Measurements from ENCODE around the gene ADNP.

The ADNP gene

DNA sequence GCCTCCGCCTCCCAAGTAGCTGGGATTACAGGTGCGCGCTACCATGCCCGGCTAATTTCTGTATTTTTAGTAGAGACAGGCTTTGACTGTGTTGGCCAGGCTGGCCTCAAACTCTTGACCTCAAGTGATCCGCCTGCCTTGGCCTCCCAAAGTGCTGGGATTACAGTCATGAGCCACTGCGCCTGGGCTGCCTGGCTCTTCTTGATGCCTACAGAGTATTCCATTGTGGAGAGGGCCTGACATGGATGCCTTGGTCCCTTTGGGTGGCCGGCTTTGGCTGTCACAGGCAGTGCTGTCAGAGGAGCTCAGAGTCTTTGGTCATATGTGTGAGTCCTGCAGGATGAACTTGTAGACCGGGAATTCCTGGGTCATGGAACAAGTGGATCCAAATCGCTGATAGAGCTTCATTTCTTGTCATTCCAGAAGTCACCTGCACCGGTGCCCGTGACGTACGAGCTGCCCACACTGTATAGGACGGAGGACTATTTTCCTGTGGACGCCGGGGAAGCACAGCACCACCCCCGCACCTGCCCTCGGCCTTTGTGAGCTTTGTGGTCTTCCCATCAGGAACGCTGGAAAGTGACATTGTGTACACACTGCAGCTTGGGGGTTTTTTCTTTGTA, 55.1 kb downstream of the ADNP start:
- no peak overlapping the region for H3K4me3 ChIP-seq (ENCODE audit: low read depth, low read length)
- DNase-seq (ENCODE audit: low read depth): no peak

DNA sequence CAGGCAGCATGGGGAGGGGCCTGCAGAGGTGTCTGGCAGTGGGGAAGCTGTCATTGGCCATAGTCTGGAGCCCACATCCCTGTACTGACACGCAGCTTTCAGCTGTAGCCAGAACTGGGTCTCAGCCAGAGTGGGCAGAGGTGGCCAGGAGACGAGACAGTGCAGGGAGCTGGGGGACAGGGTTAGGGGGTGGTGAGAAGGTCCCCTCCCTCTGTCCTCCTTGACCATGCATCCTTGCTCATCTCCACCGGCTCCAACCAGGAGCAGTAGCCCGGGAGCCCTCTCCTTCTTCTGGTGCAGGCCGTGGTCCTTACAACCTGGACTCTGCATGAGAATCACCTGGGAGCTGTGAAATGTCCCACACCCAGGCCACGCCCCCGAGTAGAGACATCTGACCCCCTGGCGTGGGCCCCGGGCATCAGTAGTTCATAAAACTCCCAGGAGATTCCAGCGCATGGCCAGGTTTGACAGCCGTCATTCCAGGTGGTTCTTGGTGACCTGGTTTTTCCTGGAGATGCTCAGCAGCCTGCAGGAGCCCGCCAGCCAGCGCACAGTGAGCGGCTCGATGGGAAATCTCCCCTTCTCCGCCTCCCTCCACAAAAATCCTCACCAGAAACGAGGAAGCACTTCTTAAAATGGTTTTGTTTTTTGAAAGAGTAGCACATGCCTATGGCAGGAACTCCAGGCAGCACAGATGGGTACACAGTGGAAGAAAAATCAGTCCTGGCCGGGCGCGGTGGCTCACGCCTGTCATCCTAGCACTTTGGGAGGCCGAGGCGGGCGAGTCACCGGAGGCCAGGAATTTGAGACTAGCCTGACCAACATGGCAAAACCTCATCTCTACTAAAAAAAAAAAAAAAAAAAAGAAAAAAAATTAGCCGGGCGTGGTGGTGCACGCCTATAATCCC, 56.2 kb downstream of the ADNP start:
- H3K4me3 ChIP-seq (ENCODE audit: low read depth, low read length): no peak overlapping the region
- DNase-seq (ENCODE audit: low read depth): no peak

DNA sequence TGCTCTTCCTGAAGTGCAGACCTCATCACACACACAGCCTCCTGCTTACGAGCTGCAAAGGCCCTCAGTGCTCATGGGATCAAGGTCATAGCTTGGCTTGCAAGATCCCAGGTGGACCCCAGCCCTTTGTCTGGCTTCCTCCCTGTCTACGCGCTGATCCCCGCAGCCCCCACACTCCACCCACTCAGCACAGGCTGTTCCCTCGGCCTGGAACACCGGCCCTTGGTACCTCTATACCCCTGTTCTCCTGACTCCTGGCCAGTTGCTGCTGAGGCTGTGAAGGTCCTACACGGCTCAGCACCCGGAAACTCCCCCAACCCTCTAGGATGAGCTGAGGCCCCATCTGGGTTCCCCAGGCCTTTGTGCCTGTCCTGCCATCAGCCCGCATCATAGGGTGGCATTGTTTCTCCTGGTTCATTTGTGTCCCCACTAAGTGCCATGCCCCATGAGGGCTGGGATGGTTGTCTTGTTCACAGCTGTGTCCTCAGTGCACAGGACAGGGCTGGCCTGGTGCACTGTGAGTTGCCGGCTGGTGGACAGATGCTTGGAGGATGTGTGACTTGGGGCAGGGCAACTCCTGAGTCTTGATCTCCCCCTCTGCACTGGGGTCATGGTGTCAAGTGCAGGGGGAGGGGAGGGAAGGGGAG, 57.0 kb downstream of the ADNP start:
- DNase-seq (ENCODE audit: low read depth): no peak
- H3K4me3 ChIP-seq (ENCODE audit: low read depth, low read length): no peak overlapping the region

DNA sequence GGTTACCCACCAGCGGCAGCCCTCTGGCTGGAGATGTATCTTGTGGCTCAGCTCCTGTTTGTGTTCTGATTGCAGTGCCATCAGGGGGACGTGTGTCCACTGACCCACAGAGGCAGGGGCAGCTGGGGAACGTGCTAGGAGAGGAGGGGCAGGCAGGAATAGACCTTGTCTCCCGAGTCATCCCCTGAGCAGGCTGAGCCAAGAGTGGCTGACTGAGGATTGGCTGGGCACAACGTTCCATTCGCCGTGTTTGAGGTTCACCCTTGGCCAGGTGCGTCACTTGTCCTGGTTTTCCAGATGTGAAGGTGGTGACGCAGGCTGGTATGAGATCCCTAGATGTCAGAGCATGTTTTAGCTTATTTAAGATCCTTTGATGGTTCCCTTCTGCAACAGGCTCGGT, 57.7 kb downstream of the ADNP start:
- DNase-seq (ENCODE audit: low read depth): no peak
- H3K4me3 ChIP-seq (ENCODE audit: low read depth, low read length): no peak overlapping the region

DNA sequence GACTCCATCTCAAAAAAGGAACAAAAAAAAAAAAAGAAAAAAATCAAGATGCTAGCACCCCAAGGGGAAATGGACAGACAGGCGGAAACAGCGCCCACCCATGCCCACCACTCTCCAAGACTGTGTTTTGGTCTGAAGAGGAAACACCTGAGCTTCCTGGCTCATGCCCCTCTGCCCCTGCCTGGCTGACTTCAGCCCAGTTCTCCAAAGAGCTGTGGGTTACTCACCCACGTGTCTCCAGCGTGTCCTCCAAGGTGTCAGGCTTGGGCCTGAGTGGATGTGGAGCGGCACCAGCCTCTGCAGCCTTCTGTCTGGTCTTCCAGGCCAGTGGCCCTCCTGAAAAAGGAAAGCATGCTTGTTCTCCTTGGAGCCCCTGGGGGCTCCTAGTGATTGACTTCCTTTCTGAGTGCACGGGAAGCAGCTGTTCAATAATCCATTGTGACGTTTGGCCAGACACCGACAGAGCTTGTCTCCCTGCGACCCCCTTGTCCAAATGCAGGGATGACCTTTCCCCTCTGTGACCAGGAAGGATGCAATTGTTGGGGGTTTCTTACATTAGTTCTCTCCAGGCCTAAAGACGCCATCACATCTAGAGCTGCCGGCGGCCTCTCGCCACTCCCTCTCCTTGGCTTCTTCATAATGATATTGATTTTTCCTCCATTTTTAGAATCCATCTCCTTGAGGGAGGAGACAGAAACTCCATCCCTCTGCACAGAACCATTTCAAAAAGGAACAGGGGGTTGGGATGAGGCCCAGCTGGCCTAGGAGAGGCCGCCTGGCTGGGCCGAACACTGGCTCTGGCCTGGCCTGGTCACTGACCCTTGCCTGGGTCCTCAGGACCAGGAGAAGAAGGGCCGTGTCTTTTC, 58.4 kb downstream of the ADNP start:
- DNase-seq (ENCODE audit: low read depth): no peak

DNA sequence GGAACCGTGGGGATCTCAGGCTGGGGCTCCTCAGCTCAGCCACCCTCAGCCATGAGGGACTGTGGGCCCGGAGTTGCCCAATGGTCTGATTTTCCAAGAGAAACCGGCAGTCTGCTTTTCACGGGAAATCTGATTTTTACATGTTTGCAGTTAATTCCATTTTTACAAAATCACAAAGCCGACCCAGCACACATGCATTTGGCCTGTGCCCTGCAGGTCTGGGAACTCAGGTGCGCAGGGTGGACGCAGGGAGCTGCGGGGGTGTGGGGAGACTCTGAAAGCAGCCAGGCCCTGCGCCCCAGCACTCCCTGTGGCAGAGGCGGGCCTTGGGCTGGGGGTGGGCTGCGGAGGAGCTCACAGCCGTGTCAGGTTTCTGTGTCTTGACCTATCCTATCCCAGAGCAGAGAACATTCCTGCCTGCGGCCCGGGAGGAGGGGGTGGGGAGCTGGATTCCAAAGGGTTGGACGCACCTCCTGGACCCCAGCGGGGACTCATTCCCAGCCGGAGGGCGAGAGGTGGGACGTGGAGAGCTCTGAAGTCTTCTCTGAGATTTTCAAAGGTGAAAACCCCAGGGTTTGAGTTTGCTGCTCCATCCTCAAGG, 60.6 kb downstream of the ADNP start:
- peak overlapping the region; percentile 15 for H3K4me3 ChIP-seq (ENCODE audit: low read depth, low read length)
- DNase-seq (ENCODE audit: low read depth): peak; percentile 18

More for the DNA sequence above, 58.4 kb downstream of the ADNP start:
- no peak overlapping the region for H3K4me3 ChIP-seq (ENCODE audit: low read depth, low read length)

DNA sequence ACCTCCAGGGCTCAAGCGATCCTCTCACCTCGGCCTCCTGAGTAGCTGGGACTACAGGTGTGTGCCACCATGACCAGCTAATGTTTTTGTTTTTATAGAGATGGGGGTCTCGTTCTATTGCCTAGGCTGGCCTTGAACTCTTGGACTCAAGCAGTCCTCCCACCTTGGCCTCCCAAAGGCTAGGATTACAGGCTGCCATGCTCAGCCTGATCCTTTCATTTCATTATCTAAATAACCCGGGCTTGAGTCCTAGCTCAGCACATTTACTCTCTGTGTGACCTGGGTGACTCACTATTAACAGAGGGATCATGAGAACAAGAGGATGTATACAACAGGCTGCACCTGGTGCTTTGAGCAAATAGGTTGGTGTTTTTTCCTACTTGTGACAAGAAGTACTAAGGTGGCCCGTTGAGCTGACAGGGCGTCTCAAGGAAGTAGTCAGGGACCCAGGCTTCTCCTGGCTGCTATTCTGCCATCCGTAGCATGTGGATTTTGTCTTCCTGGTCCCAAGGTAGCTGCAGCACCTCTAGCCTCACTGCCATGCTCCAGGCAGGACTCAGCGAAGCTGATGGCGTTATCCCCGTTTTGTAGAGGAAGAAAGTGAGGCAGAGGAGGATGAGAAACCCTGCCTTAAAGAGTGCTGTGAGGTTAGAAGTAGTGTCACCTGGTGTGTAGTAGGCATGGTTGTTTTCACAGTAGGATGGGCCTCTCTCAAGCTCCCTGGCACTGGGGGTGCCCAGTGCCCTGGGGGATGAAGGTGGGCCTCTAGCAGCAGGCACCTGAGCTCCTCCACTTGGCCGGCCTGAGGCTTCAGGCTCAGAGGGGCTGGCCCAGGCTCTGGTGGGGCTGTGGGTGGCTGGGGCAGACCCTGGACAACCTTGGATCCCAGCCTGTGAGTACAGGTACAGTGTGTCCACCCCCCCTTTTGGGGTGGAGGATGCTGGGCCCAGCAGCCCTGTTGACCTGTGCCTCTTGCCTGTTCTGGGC, 62.4 kb downstream of the ADNP start:
- no peak overlapping the region for H3K4me3 ChIP-seq (ENCODE audit: low read depth, low read length)

DNA sequence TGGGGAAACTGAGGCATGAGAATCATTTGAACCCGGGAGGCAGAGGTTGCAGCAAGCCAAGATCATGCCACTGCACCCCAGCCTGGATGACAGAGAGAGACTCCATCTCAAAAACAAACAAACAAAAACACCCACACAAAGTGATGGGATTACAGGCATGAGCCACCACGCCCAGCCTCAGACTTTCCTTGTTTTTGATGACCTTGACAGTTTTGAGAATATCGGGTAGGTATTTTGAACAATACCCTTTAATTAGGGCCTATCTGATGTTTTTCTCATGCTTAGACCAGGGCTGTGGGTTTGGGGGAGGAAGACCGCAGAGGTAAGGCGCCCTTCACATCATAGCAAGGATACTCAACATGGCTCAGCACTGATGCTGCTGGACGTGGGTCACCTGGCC, 63.4 kb downstream of the ADNP start:
- DNase-seq (ENCODE audit: low read depth): no peak
- no peak overlapping the region for H3K4me3 ChIP-seq (ENCODE audit: low read depth, low read length)

More for the DNA sequence above, 62.4 kb downstream of the ADNP start:
- no peak for DNase-seq (ENCODE audit: low read depth)

DNA sequence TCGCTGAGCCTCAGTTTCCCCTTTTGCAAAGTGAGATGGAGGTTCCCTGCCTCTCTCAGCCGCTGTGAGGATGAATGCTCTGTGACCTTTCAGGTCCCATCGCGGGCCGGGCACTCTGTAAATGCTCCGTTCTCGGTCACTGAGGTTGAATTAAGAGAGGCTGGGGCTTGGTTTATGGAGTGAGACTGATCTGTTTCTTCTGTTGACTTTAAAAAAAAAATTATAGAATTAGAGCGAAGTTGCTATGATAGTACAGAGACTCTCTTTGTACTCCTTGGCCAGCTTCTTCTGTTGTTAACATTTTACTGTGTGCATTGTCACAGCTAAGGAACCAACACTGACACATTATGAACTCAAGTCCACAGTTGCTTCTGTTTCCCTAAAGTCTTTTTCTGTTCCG, 64.4 kb downstream of the ADNP start:
- H3K4me3 ChIP-seq (ENCODE audit: low read depth, low read length): no peak overlapping the region
- no peak for DNase-seq (ENCODE audit: low read depth)

DNA sequence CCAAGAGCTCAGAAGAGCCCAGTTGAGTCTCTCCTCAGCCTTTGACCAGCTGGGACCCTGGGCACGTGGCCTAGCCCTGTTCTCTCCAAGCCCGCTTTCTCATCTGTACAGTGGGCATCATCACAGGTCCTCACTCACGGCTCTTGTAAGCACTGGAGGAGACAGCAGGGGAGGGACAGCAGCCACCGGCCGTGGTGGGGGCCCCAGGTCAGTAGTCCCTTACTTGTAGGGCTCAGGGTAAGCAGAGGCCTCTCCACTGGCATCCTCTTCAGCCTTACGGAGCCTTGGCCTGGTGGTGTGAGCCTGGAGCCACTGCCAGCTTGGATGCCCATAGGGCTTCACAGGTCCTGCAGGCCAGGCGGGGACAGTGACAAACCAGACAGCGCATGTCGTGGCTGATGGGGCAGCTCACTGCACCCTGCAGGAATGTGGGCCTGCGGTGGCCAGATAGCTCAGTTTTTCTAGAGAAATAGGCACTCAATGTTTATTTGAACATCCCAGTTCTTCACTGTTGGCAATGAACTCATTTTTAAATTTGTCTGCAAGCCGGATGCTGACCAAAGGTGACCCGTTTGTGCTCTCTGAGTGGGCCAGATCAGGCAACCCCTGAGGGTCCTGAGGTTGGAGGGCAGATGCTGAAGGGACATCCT, 65.1 kb downstream of the ADNP start:
- H3K4me3 ChIP-seq (ENCODE audit: low read depth, low read length): no peak overlapping the region
- DNase-seq (ENCODE audit: low read depth): no peak

DNA sequence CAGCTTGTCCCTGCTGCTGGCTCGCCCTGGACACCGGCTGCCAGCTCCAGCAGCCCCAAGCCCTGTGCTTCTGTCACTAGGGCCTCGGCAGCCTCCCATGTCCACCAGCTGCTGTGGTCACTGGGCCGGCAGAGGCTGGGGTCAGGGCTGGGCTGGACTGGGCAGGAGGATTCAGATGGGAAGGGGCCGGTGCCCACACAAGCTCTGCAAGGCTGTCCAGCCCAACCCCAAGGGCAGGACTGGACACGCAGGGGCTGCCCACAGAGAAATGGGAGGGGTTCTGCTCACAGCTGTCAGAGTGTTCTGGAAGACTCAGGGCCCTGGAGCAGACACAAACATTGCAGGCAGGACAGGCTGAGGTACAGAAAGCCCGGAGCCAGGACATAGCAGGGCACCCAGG, 65.6 kb downstream of the ADNP start:
- no peak overlapping the region for H3K4me3 ChIP-seq (ENCODE audit: low read depth, low read length)
- no peak for DNase-seq (ENCODE audit: low read depth)

DNA sequence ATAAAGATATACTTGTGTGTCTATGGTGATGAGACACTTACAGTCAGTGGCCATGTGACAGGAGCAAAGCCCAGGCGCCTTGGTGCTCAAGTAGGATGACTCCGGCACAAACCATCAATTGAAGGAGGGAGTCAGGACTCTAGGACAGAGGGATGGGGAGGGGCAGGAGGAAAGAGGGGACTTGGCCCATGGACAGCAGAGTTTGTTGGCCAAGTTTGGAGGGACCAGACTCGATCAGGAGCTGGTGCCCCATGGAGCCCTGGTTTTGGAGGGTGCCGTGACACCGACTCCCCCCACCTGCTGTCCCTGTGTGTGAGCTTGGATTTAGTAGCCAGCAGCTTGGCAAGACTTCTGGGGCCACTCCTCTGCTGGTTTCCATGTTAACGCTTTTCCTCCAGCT, 66.1 kb downstream of the ADNP start:
- no peak for DNase-seq (ENCODE audit: low read depth)
- H3K4me3 ChIP-seq (ENCODE audit: low read depth, low read length): no peak overlapping the region

DNA sequence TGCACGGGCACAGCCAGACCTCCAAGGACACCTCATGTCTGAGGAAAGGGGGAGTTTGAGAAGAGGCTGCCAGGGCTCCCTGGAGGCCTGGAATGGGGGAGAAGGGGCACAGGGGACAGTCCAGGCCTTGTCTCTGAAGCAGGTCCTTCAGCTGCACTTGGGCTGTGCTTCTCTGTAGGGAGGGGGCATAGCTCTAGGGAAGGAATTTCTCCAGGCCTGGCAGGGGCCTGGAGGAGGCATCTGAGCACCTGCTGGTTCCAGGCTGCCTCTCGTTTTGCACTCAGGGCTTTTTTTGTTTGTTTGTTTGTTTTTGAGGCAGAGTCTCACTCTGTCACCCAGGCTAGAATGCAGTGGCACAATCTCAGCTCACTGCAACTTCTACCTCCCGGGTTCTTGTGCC, 68.7 kb downstream of the ADNP start:
- DNase-seq (ENCODE audit: low read depth): no peak
- H3K4me3 ChIP-seq (ENCODE audit: low read depth, low read length): no peak overlapping the region

DNA sequence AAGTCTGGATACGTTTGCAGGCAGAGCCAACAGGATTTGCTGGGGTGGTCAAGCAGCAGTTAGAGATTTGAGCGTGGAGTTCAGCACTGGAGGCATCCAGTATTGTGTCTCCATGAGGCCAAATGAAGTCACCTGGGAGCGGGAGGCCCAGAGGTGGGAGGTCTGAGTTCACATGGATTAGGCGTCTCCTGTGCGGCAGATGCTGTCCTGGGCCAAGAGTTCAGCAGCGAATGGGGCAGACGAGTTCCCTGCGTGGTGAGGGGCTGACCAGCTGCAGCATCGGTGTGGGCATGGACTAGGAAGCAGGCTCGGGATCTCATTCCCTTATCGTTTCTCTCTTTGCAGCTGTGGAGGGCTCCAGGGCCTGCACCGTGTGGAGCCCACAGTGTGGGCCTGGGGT, 70.2 kb downstream of the ADNP start:
- H3K4me3 ChIP-seq (ENCODE audit: low read depth, low read length): no peak overlapping the region
- DNase-seq (ENCODE audit: low read depth): no peak

DNA sequence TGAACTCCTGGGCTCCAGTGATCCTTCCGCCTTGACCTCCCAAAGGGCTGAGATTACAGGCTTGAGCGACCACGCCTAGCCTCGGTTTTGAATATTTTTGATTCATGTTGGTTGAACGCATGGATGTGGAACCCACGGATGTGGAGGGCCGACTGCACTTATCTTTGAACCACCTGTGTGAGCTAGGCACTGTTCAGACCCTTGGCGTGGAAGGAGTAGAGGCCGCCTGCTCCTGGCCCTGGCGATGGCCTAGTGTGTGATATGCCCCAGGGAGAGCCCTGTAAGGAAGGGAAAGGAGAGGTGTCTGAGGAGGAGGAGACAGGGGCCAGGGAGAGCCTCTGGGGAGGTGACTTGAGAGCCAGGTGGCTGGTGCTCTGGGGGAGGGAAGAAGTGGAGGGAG, 72.1 kb downstream of the ADNP start:
- no peak overlapping the region for H3K4me3 ChIP-seq (ENCODE audit: low read depth, low read length)
- DNase-seq (ENCODE audit: low read depth): no peak

DNA sequence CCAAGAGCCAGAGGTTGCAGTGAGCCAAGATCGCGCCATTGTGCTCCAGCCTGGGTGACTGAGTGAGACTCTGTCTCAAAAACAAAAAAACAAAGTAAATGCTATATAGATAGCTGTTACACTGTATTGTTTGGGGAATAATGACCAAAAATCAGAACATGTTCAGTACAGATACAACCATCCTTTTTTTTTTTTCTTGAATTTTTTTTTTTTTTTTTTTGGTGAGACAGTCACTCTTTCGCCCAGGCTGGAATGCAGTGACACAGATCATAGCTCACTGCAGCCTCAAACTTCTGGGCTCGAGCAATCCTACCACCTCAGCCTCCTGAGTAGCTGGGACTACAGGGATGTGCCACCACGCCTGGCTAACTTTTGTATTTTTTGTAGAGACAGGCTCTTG, 72.7 kb downstream of the ADNP start:
- no peak overlapping the region for H3K4me3 ChIP-seq (ENCODE audit: low read depth, low read length)
- DNase-seq (ENCODE audit: low read depth): no peak

DNA sequence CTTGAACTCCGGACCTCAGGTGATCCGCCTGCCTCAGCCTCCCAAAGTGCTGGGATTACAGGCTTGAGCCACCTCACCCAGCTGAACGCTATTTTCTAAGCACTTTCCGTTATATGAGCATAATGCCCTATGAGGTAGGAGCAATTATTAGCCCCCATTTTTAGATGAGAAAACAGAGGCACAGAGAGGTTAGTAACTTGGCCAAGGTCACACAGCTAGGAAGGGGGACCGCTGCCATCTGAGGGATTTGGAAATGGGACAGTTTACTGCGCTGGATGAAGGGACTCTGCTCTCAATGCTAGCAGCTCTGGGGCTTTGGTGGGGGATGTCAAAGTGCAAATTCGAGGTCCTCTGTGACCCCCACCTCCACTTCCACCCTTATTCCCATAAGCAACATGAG, 73.9 kb downstream of the ADNP start:
- H3K4me3 ChIP-seq (ENCODE audit: low read depth, low read length): no peak overlapping the region
- DNase-seq (ENCODE audit: low read depth): no peak

Data from skeletal muscle cell (primary cell).